ENCODE measurements around the gene APOL5. TPM values are rescaled to one million over a fixed set of nuclear protein-coding genes. Genes with fewer than 3 reads are reported as not detected.

APOL5 gene
- polyA plus RNA-seq, 1 of the 3 experiments (the other 2 are of a cell fraction) = not detected

GRCh38 chr22:35685731-35686130 is 31.9 kb upstream of the APOL5 start:
- no peak overlapping the region for H3K9ac ChIP-seq
- H2AFZ ChIP-seq (ENCODE audit: low read depth) = no peak overlapping the region
- DNase-seq = no peak
- POLR2A ChIA-PET = no interaction called here
- no peaks in the 10 kb centered on the region for H3K9me2 ChIP-seq
- no peaks in the 10 kb centered on the region; a peak in 1 of 4 replicates for H3K4me1 ChIP-seq (ENCODE audit: control insufficient read depth in 1 of 2, insufficient read depth in 2 of 2, low read depth in 1 of 2, low read length in 1 of 2)
- H3K4me2 ChIP-seq = no peak overlapping the region
- CTCF ChIA-PET = interaction anchor here (1.0 kb wide), 1 partner anchor 393 kb away, joined by 3 read pairs; no protein-coding TSS in a partner anchor
- H3K36me3 ChIP-seq (replicated peaks in 1 of 2; ENCODE audit: control insufficient read depth in 1 of 2, insufficient read depth in 2 of 2, low read length in 1 of 2) = no peaks in the 10 kb centered on the region
- H3K9me3 ChIP-seq = no peaks in the 10 kb centered on the region
- no peaks in the 10 kb centered on the region for H3K27me3 ChIP-seq (ENCODE audit: insufficient read depth)
- TF ChIP-seq MXI1 (IDR thresholded peaks at IDR 0.05; ENCODE audit: low read depth, low read length) (no peak), ELF1 (IDR thresholded peaks at IDR 0.05) (no peak), EZH2phosphoT487 (IDR thresholded peaks at IDR 0.05; ENCODE audit: borderline replicate concordance, low read depth) (no peak), JUND (IDR thresholded peaks at IDR 0.05) (no peak), RCOR1 (IDR thresholded peaks at IDR 0.05; ENCODE audit: low read length) (no peak), RXRA (IDR thresholded peaks at IDR 0.05; ENCODE audit: borderline replicate concordance, low read depth) (no peak), NRF1 (IDR thresholded peaks at IDR 0.05; ENCODE audit: low read depth, low read length) (no peak), TCF12 (IDR thresholded peaks at IDR 0.05) (no peak), FOXM1 (IDR thresholded peaks at IDR 0.05; ENCODE audit: low read depth) (no peak), TEAD4 (IDR thresholded peaks at IDR 0.05; ENCODE audit: borderline replicate concordance, insufficient read depth) (no peak), IRF3 (IDR thresholded peaks at IDR 0.05; ENCODE audit: low read depth, low read length) (no peak)
- TF ChIP-seq, protein P1, sequence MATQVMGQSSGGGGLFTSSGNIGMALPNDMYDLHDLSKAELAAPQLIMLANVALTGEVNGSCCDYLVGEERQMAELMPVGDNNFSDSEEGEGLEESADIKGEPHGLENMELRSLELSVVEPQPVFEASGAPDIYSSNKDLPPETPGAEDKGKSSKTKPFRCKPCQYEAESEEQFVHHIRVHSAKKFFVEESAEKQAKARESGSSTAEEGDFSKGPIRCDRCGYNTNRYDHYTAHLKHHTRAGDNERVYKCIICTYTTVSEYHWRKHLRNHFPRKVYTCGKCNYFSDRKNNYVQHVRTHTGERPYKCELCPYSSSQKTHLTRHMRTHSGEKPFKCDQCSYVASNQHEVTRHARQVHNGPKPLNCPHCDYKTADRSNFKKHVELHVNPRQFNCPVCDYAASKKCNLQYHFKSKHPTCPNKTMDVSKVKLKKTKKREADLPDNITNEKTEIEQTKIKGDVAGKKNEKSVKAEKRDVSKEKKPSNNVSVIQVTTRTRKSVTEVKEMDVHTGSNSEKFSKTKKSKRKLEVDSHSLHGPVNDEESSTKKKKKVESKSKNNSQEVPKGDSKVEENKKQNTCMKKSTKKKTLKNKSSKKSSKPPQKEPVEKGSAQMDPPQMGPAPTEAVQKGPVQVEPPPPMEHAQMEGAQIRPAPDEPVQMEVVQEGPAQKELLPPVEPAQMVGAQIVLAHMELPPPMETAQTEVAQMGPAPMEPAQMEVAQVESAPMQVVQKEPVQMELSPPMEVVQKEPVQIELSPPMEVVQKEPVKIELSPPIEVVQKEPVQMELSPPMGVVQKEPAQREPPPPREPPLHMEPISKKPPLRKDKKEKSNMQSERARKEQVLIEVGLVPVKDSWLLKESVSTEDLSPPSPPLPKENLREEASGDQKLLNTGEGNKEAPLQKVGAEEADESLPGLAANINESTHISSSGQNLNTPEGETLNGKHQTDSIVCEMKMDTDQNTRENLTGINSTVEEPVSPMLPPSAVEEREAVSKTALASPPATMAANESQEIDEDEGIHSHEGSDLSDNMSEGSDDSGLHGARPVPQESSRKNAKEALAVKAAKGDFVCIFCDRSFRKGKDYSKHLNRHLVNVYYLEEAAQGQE (IDR thresholded peaks at IDR 0.05; ENCODE audit: low read depth, low read length) = no peak
- TF ChIP-seq, protein P2, sequence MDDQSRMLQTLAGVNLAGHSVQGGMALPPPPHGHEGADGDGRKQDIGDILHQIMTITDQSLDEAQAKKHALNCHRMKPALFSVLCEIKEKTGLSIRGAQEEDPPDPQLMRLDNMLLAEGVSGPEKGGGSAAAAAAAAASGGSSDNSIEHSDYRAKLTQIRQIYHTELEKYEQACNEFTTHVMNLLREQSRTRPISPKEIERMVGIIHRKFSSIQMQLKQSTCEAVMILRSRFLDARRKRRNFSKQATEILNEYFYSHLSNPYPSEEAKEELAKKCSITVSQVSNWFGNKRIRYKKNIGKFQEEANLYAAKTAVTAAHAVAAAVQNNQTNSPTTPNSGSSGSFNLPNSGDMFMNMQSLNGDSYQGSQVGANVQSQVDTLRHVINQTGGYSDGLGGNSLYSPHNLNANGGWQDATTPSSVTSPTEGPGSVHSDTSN (IDR thresholded peaks at IDR 0.05) = no peak
- H3F3A ChIP-seq (replicated peaks; ENCODE audit: insufficient read depth) = no peaks in the 10 kb centered on the region
- no peaks in the 10 kb centered on the region for H4K20me1 ChIP-seq (ENCODE audit: insufficient read depth)
- no peaks in the 10 kb centered on the region for H3K79me2 ChIP-seq (ENCODE audit: insufficient read depth)
- no peak overlapping the region for H3K4me3 ChIP-seq (ENCODE audit: low read depth in 2 of 2, low read length in 1 of 2)
- 95% methylated on average over 11 of the region's 11 CpGs for WGBS (ENCODE audit: low lambda C conversion rate)
- H3K27ac ChIP-seq (ENCODE audit: low read depth in 2 of 2, low read length in 1 of 2) = no peak overlapping the region
